Measurements from ENCODE around the gene DDX41.

Gene DDX41

GRCh38 chr5:177467436-177467835, 49.3 kb downstream of the DDX41 start:
- DNase-seq = no peak

- no peak for DNase-seq
Measured at GRCh38 chr5:177466861-177467260, 49.9 kb downstream of the DDX41 start.

- DNase-seq = no peak
Measured at GRCh38 chr5:177465044-177465443, 51.7 kb downstream of the DDX41 start.

GRCh38 chr5:177462021-177462670, 54.6 kb downstream of the DDX41 start:
- DNase-seq = no peak
